MM.1S (cell line): ENCODE data around the gene CAMK4.

Experiments
- DNase-seq: peaks from one replicate; pipeline ENCODE4 v3.0.0-alpha.2; 2015
- H2AFZ ChIP-seq: fragments of 300-600 bp; sonication (generic); 2 replicates; pipeline ENCODE4 v1.6.0; 2016; ENCODE audit warnings: antibody characterized with exemption, low read length
- H3F3A ChIP-seq: fragments of 300-600 bp; sonication (generic); 2 replicates; pipeline ENCODE4 v1.6.1; 2016; ENCODE audit warnings: mild to moderate bottlenecking, antibody characterized with exemption, low read length, moderate library complexity, mixed read lengths; ENCODE audit not compliant: insufficient read depth
- H3K27ac ChIP-seq: fragments of 300-600 bp; sonication (generic); 2 replicates; pipeline ENCODE4 v1.5.1; 2016; ENCODE audit warnings: mild to moderate bottlenecking, low read length
- H3K27me3 ChIP-seq: fragments of 300-600 bp; sonication (generic); replicated peaks from 2 replicates; pipeline ENCODE4 v1.6.0; 2016; ENCODE audit warnings: low read length; ENCODE audit not compliant: insufficient read depth
- H3K36me3 ChIP-seq: fragments of 300-600 bp; sonication (generic); replicated peaks from 2 replicates; pipeline ENCODE4 v1.6.1; 2016; ENCODE audit warnings: mild to moderate bottlenecking, low read length, mixed read lengths; ENCODE audit not compliant: insufficient read depth
- H3K4me1 ChIP-seq: fragments of 300-600 bp; sonication (generic); 2 replicates; pipeline ENCODE4 v1.6.1; 2016; ENCODE audit warnings: low read length, mixed read lengths
- H3K4me2 ChIP-seq: fragments of 300-600 bp; sonication (generic); 2 replicates; pipeline ENCODE4 v1.6.0; 2016; ENCODE audit warnings: low read depth, low read length
- H3K4me3 ChIP-seq: fragments of 300-600 bp; sonication (generic); 2 replicates; pipeline ENCODE4 v1.5.1; 2016; ENCODE audit warnings: low read length, mixed read lengths
- H3K79me2 ChIP-seq: fragments of 300-600 bp; sonication (generic); 2 replicates; pipeline ENCODE4 v1.6.1; 2016; ENCODE audit warnings: mixed run types, low read length, mixed read lengths
- H3K9ac ChIP-seq: fragments of 300-600 bp; sonication (generic); 2 replicates; pipeline ENCODE4 v1.6.1; 2016; ENCODE audit warnings: low read length, mixed read lengths
- H3K9me2 ChIP-seq: fragments of 300-600 bp; sonication (generic); replicated peaks from 2 replicates; pipeline ENCODE4 v1.6.1; 2016; ENCODE audit warnings: mild to moderate bottlenecking, low read length, mixed read lengths; ENCODE audit not compliant: insufficient read depth
- H3K9me3 ChIP-seq: fragments of 300-600 bp; sonication (generic); replicated peaks from 2 replicates; pipeline ENCODE4 v1.6.1; 2016; ENCODE audit warnings: mild to moderate bottlenecking, low read length, mixed read lengths; ENCODE audit not compliant: insufficient read depth
- H4K20me1 ChIP-seq: fragments of 300-600 bp; sonication (generic); 2 replicates; pipeline ENCODE4 v1.6.1; 2016; ENCODE audit warnings: mild to moderate bottlenecking, low read length, moderate library complexity, mixed read lengths; ENCODE audit not compliant: insufficient read depth
- EZH2 ChIP-seq: fragments of 300-600 bp; sonication (generic); optimal IDR thresholded peaks from 2 replicates; pipeline ENCODE3; 2017; ENCODE audit warnings: low read depth, mild to moderate bottlenecking, antibody characterized with exemption, low read length, mixed read lengths
- EZH2phosphoT487 ChIP-seq: fragments of 300-600 bp; sonication (generic); IDR thresholded peaks from 2 replicates; pipeline ENCODE4 v1.6.1; 2018; ENCODE audit warnings: antibody characterized with exemption, low read length
- TF ChIP-seq, protein P1 (sequence below): fragments of 300-600 bp; sonication (generic); IDR thresholded peaks from 2 replicates; pipeline ENCODE4 v1.5.1; 2016; ENCODE audit warnings: antibody characterized with exemption, low read length, mixed read lengths

The CAMK4 gene

DNA sequence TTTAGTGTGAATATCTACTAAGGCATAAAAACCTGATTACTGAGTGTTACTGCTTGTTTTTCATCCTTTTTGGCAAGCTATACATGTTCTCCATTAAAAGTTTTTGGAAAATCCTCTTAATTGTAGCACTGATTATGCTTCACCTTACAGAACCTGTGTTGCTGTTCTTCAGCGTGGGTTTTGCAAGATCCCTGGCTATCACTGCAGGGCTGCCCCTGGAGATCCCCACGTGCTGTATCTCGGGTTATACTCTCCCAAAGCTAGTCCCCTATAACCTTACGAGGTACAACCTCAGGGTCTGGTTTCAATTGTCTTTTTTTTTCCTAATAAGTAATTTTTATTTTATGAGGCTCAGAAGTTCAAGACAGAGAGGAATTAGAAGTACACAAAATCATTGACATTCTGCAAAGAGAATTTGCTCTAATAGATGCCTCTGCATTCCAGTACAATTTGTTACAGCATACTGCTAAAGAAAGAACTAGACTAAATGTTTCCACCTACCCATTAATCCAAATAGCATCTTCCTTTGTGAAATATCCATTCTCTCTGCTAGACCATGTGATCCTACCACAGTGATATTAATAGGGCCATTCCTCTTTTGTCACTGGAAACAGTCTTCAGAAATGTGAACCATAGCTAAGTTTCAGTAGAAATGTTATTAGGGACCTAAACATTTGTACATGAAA, 25.8 kb upstream of the CAMK4 start:
- Histone ChIP-seq H3K9me3 (no peaks in the 10 kb centered on the region), H3K9ac (no peak overlapping the region), H3K4me2 (no peak overlapping the region), H3K79me2 (no peaks in the 10 kb centered on the region), H3F3A (no peaks in the 10 kb centered on the region), H2AFZ (no peak overlapping the region), H3K9me2 (no peaks in the 10 kb centered on the region), H3K27me3 (no peaks in the 10 kb centered on the region), H3K27ac (no peak overlapping the region), H3K4me3 (no peak overlapping the region), H4K20me1 (no peaks in the 10 kb centered on the region), H3K36me3 (no peaks in the 10 kb centered on the region), H3K4me1 (no peaks in the 10 kb centered on the region)
- no peak for DNase-seq
- TF ChIP-seq EZH2 = no peak
- TF ChIP-seq EZH2phosphoT487 = no peak
- TF ChIP-seq, protein P1, sequence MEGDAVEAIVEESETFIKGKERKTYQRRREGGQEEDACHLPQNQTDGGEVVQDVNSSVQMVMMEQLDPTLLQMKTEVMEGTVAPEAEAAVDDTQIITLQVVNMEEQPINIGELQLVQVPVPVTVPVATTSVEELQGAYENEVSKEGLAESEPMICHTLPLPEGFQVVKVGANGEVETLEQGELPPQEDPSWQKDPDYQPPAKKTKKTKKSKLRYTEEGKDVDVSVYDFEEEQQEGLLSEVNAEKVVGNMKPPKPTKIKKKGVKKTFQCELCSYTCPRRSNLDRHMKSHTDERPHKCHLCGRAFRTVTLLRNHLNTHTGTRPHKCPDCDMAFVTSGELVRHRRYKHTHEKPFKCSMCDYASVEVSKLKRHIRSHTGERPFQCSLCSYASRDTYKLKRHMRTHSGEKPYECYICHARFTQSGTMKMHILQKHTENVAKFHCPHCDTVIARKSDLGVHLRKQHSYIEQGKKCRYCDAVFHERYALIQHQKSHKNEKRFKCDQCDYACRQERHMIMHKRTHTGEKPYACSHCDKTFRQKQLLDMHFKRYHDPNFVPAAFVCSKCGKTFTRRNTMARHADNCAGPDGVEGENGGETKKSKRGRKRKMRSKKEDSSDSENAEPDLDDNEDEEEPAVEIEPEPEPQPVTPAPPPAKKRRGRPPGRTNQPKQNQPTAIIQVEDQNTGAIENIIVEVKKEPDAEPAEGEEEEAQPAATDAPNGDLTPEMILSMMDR = no peak

DNA sequence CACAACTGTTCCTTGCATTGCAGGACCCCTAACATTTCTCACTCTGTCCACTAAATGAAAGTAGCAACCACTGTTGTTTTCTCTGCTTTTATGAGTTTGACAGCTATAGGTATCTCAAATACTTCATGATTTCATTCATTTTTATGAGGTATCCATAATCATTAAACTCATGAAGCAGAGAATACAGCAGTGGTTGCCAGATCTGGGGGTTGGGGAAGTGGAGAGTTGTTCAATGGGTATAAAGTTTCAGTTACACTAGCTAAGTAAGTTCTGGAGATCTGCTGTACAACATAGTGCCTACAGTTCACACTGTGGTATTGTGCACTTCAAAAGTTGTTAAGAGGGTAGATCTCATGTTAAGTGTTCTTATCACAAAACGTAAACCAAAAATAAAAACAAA, 23.4 kb upstream of the CAMK4 start:
- Histone ChIP-seq H3K9me2 (no peaks in the 10 kb centered on the region), H3K79me2 (no peaks in the 10 kb centered on the region), H3K4me1 (no peaks in the 10 kb centered on the region), H3K36me3 (no peaks in the 10 kb centered on the region), H2AFZ (no peak overlapping the region), H3K9me3 (no peaks in the 10 kb centered on the region), H3K4me3 (no peak overlapping the region), H4K20me1 (no peaks in the 10 kb centered on the region), H3K27me3 (no peaks in the 10 kb centered on the region), H3K4me2 (no peak overlapping the region), H3K27ac (no peak overlapping the region), H3K9ac (no peak overlapping the region), H3F3A (no peaks in the 10 kb centered on the region)
- TF ChIP-seq, protein P1 = no peak
- TF ChIP-seq EZH2 = no peak
- TF ChIP-seq EZH2phosphoT487 = no peak
- DNase-seq = no peak

DNA sequence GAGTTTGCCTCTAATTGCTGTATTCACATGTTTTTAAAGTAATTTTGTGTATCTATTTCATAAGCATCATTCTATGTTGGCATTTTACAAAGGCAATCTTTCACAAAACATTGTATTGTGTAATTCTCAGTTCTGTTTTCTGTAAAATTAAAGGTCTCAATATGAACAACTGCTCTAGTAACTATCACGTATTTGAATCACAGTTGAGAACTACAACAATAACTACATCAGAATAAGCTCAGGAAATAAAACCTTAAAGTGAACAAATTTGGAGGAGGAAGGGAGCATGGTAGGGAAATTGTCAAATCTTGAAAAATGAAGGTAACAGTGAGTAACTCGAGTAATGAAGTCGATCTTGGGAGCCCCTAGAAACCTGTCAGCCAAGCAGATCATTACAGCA, 22.5 kb upstream of the CAMK4 start:
- Histone ChIP-seq H2AFZ (no peak overlapping the region), H3K4me3 (no peak overlapping the region), H3K27me3 (no peaks in the 10 kb centered on the region), H3K36me3 (no peaks in the 10 kb centered on the region), H4K20me1 (no peaks in the 10 kb centered on the region), H3K27ac (no peak overlapping the region), H3K9me2 (no peaks in the 10 kb centered on the region), H3K79me2 (no peaks in the 10 kb centered on the region), H3K9me3 (no peaks in the 10 kb centered on the region), H3K9ac (no peak overlapping the region), H3F3A (no peaks in the 10 kb centered on the region), H3K4me2 (no peak overlapping the region), H3K4me1 (no peaks in the 10 kb centered on the region)
- TF ChIP-seq EZH2 (no peak), EZH2phosphoT487 (no peak)
- TF ChIP-seq, protein P1 = no peak
- DNase-seq = no peak
